Activated naive CD4-positive, alpha-beta T cell treated with anti-CD3 and anti-CD28 coated beads, Interleukin-2, amount 50 U/mL, for 72 hours (primary cell): ENCODE measurements around the gene FANCD2OS. TPM values are rescaled to one million over a fixed set of nuclear protein-coding genes. Genes with fewer than 3 reads are reported as not detected.

Source experiments
- total RNA-seq, 2 donors: library from RNA; stranded (reverse); gene quantifications; one replicate each; pipeline ENCODE4 v1.2.3, GENCODE V29; 2022

The FANCD2OS gene
- total RNA-seq, 2 donors from 2014 or later: not detected

Other genes with a start within 250 kb of the FANCD2OS start
- not detected for gene CIDEC, start 228.0 kb downstream of the FANCD2OS start, total RNA-seq
- gene JAGN1, start 217.6 kb downstream of the FANCD2OS start, total RNA-seq: 10 to 100 TPM in 1 of 2 donors, 1 to 10 TPM in 1; 7.5 to 34.4 TPM
- 1 to 10 TPM in 1 of 2 donors, under 1 TPM in 1; 0.61 to 1.4 TPM for gene IL17RE, start 205.4 kb downstream of the FANCD2OS start, total RNA-seq
- 1 to 10 TPM in 1 of 2 donors, under 1 TPM in 1; 0.18 to 1.5 TPM for gene IL17RC, start 191.2 kb downstream of the FANCD2OS start, total RNA-seq
- gene CRELD1, start 174.4 kb downstream of the FANCD2OS start, total RNA-seq: 10 to 100 TPM; 23.8 to 25.0 TPM
- gene PRRT3, start 155.8 kb downstream of the FANCD2OS start, total RNA-seq: 1 to 10 TPM; 1.6 to 6.7 TPM
- 10 to 100 TPM; 33.6 to 42.1 TPM for gene EMC3, start 121.4 kb downstream of the FANCD2OS start, total RNA-seq
- 100 to 1,000 TPM in 1 of 2 donors, 10 to 100 TPM in 1; 69.7 to 101 TPM for gene FANCD2, start 81.8 kb downstream of the FANCD2OS start, total RNA-seq
- 10 to 100 TPM; 59.4 to 99.2 TPM for gene BRK1, start 7.4 kb upstream of the FANCD2OS start, total RNA-seq
- gene VHL, start 33.5 kb upstream of the FANCD2OS start, total RNA-seq: 10 to 100 TPM; 53.3 to 58.7 TPM
- 1 to 10 TPM; 4.3 to 5.4 TPM for gene IRAK2, start 56.7 kb upstream of the FANCD2OS start, total RNA-seq
- gene TATDN2, start 140.2 kb upstream of the FANCD2OS start, total RNA-seq: 10 to 100 TPM; 40.8 to 56.3 TPM
- gene GHRL, start 184.7 kb upstream of the FANCD2OS start, total RNA-seq: not detected
- 100 to 1,000 TPM in 1 of 2 donors, 10 to 100 TPM in 1; 91.9 to 113 TPM for gene SEC13, start 212.9 kb upstream of the FANCD2OS start, total RNA-seq